Measurements from ENCODE around the gene MIER2.
"Not testable (repeated sequence)": the region's sequence is repeated elsewhere in the genome, so short reads cannot be mapped to it uniquely, and the experiment has no call there.

MIER2 gene

DNA sequence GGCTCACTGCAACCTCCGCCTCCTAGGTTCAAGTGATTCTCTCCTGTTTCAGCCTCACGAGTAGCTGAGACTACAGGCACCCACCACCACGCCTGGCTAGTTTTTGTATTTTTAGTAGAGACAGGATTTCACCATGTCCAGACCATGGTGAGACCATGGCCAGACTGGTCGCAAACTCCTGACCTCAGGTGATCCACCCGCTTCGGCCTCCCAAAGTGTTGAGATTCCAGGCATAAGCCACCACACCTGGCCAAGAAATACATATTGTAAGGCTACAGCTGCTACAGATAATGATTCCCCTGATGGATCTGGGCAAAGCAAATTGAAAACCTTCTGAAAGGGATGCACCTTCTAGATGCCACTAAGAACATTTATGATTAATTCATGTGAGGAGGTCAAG lies 71.2 kb downstream of the MIER2 start:
- Histone ChIP-seq H3K9me3 (no peaks in the 10 kb centered on the region), H3K27ac (no peak overlapping the region), H3K4me3 (no peak overlapping the region), H3K4me1 (no peaks in the 10 kb centered on the region), H3K36me3 (no peaks in the 10 kb centered on the region), H3K27me3 (peaks cover 0 to 36% of the 10 kb centered on the region in 2 donors)
- no peak for DNase-seq
- intact Hi-C loops (cut with DNase I; ENCODE audit: low total_unique reads), result no loop called here
- TF ChIP-seq, protein P1, sequence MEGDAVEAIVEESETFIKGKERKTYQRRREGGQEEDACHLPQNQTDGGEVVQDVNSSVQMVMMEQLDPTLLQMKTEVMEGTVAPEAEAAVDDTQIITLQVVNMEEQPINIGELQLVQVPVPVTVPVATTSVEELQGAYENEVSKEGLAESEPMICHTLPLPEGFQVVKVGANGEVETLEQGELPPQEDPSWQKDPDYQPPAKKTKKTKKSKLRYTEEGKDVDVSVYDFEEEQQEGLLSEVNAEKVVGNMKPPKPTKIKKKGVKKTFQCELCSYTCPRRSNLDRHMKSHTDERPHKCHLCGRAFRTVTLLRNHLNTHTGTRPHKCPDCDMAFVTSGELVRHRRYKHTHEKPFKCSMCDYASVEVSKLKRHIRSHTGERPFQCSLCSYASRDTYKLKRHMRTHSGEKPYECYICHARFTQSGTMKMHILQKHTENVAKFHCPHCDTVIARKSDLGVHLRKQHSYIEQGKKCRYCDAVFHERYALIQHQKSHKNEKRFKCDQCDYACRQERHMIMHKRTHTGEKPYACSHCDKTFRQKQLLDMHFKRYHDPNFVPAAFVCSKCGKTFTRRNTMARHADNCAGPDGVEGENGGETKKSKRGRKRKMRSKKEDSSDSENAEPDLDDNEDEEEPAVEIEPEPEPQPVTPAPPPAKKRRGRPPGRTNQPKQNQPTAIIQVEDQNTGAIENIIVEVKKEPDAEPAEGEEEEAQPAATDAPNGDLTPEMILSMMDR (IDR thresholded peaks at IDR 0.05), result no peak

DNA sequence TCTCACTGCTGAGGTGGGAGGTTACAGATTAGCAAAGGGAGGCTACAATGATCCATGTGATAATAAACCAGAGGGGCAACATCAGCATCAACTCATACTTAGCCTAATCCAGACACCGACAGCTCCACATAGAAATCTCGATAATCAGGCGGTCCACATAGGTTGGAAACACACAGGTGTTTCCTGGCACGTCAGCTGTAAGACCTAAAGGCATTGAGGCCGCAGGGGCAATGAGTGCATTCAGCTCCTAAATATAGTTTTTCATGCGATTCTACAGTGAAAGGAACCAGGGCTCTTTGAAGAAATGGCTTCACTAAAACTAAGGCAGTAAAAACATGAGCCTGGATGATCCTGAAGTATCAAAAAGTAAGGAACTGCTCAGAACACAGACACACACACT lies 72.7 kb downstream of the MIER2 start:
- Histone ChIP-seq H3K27me3 (peaks cover 0 to 24% of the 10 kb centered on the region in 2 donors), H3K4me3 (no peak overlapping the region), H3K9me3 (no peaks in the 10 kb centered on the region), H3K27ac (no peak overlapping the region), H3K4me1 (peaks cover 0 to 10% (median 4%) of the 10 kb centered on the region in 4 donors), H3K36me3 (no peaks in the 10 kb centered on the region)
- TF ChIP-seq, protein P1 (IDR thresholded peaks at IDR 0.05), result no peak
- intact Hi-C loops (cut with DNase I; ENCODE audit: low total_unique reads), result no loop called here
- no peak for DNase-seq

DNA sequence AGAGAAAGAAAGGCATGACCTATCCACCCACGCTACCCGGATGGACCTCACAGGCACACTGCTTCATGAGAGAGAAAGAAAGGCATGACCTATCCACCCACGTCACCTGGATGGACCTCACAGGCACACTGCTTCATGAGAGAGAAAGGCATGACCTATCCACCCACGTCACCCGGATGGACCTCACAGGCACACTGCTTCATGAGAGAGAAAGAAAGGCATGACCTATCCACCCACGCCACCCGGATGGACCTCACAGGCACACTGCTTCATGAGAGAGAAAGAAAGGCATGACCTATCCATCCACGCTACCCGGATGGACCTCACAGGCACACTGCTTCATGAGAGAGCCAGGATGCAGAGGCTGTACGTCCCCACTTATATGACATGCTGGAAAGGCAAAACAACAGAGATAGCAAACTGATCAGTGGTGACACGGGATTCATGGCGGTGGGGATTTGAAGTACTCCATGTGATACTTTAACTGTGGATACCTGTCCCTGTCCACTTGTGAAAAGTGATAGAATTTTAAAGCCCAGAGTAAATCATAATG lies 73.8 kb downstream of the MIER2 start:
- H3K9me3 ChIP-seq; DNase-seq; H3K27ac ChIP-seq; intact Hi-C loops (cut with DNase I; ENCODE audit: low total_unique reads); H3K36me3 ChIP-seq; H3K4me3 ChIP-seq: not testable (repeated sequence)
- peaks cover 0 to 19% of the 10 kb centered on the region in 2 donors for H3K27me3 ChIP-seq
- H3K4me1 ChIP-seq, result peaks cover 0 to 11% (median 5%) of the 10 kb centered on the region in 4 donors

DNA sequence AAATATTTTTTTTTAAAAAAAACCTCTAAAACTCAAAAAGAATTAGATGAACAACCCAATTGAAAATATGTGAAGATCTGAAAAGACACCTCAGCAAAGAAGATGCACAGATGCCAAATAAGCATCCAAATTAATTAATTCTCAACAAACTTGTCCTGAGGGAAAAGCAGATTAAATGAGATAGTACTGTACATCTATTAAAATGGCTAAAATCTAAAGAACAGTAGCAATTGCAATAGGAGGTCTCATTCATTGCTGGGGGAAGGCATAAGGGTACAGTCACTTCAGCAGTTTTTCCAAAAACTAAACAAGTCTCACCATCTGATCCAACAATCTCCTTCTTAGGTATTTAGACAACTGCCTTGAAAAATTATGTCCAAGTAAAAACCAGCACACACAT lies 75.4 kb downstream of the MIER2 start:
- intact Hi-C loops (cut with DNase I; ENCODE audit: low total_unique reads), result no loop called here
- no peak for DNase-seq
- H3K27ac ChIP-seq, result no peak overlapping the region
- H3K4me1 ChIP-seq, result peaks cover 0 to 11% (median 5%) of the 10 kb centered on the region in 4 donors
- H3K36me3 ChIP-seq, result no peaks in the 10 kb centered on the region
- TF ChIP-seq, protein P1 (IDR thresholded peaks at IDR 0.05), result no peak
- no peaks in the 10 kb centered on the region for H3K9me3 ChIP-seq
- H3K27me3 ChIP-seq, result peaks cover 0 to 27% of the 10 kb centered on the region in 2 donors
- H3K4me3 ChIP-seq, result no peak overlapping the region

DNA sequence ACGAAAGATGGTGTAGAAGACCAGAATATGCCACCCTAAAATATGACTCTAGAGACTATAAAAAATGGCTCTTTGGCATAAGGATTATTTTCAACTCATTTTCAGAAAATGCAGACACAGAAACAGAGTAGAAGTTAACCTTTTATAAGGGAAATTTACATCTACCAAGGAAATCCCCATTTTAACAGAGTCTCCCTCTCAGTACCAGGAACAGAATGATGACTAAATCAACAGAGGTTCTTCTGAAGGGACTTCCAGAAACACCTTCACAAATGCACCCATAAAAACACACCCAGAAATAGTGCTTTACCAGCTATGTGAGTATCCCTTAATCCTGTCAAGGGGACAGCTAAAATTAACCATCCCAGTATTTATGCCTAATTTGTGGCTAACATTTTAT lies 82.5 kb downstream of the MIER2 start:
- Histone ChIP-seq H3K9me3 (no peaks in the 10 kb centered on the region), H3K36me3 (no peaks in the 10 kb centered on the region), H3K4me1 (peaks cover 0 to 6% (median 2%) of the 10 kb centered on the region in 4 donors), H3K27me3 (peaks cover 0 to 21% of the 10 kb centered on the region in 2 donors), H3K27ac (no peak overlapping the region), H3K4me3 (no peak overlapping the region)
- intact Hi-C loops (cut with DNase I; ENCODE audit: low total_unique reads), result no loop called here
- no peak for DNase-seq
- TF ChIP-seq, protein P1 (IDR thresholded peaks at IDR 0.05), result no peak

DNA sequence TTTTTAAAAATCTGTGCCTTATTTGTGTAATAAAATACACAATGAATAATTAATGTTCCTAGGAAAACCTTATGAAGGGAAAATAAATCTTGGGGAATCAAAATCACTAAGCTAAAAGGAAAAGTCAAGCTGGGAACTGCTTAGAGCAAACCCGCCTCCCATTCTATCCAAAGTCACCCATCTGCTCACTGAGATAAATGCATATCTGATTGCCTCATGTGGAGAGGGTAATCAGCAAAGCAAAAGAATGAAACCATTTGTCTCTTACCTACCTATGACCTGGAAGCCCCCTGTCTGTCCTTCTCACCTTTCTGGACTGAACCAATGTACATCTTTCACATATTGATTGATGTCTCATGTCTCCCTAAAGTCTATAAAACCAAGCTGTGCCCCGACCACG lies 87.8 kb downstream of the MIER2 start:
- DNase-seq; H3K4me3 ChIP-seq; intact Hi-C loops (cut with DNase I; ENCODE audit: low total_unique reads); H3K27ac ChIP-seq; H3K4me1 ChIP-seq; H3K9me3 ChIP-seq; H3K36me3 ChIP-seq: not testable (repeated sequence)
- peaks cover 0 to 11% of the 10 kb centered on the region in 2 donors for H3K27me3 ChIP-seq
